ENCODE data around the gene GAL3ST1. TPM values are rescaled to one million over a fixed set of nuclear protein-coding genes. Genes with fewer than 3 reads are reported as not detected.
A peak's percentile ranks its signal among the peaks of the same experiment; 100 is the strongest.
"Not testable (repeated sequence)": the region's sequence is repeated elsewhere in the genome, so short reads cannot be mapped to it uniquely, and the experiment has no call there.

Gene GAL3ST1
- total RNA-seq, 1 donor from 2014 or later: 4.3 TPM

- Mint-ChIP-seq H3K27ac (peak within 1 kb of the TSS; percentile 65), H3K36me3 (no peaks in the 10 kb centered on the region), H3K27me3 (ENCODE audit: insufficient read depth, low read depth) (peaks cover 4% of the 10 kb centered on the region), H3K4me3 (peak within 1 kb of the TSS; percentile 48), H3K4me1 (peaks cover 23% of the 10 kb centered on the region), H3K9me3 (no peaks in the 10 kb centered on the region)
- TF ChIP-seq EZH2phosphoT487 (IDR thresholded peaks at IDR 0.05): no peak
- TF ChIP-seq CTCF (IDR thresholded peaks at IDR 0.05): no peak
- no peak for TF ChIP-seq EZH2 (IDR thresholded peaks at IDR 0.05)
- Histone ChIP-seq H3K27ac (no peak within 1 kb of the TSS), H3K4me3 (no peak within 1 kb of the TSS), H3K9me3 (ENCODE audit: low read depth) (no peaks in the 10 kb centered on the region), H3K79me2 (ENCODE audit: low read depth) (no peaks in the 10 kb centered on the region), H3K4me1 (peaks cover 5% of the 10 kb centered on the region), H2AFZ (replicated peaks) (no peak within 1 kb of the TSS), H4K20me1 (ENCODE audit: low read depth) (no peaks in the 10 kb centered on the region), H3K36me3 (no peaks in the 10 kb centered on the region), H3K27me3 (peaks cover 19% of the 10 kb centered on the region), H3F3A (ENCODE audit: low read depth) (peaks cover 7% of the 10 kb centered on the region), H3K9ac (no peak within 1 kb of the TSS), H3K4me2 (no peak within 1 kb of the TSS)
- DNase-seq (ENCODE audit: low spot score): no peak
Measured at GRCh38 chr22:30546616-30547015, 27.8 kb downstream of the GAL3ST1 start, which contains the start of gene SEC14L6. Gene SEC14L6 (minus strand): TSS chr22:30546741. CDS start chr22:30546682, 59 bp downstream.

DNA sequence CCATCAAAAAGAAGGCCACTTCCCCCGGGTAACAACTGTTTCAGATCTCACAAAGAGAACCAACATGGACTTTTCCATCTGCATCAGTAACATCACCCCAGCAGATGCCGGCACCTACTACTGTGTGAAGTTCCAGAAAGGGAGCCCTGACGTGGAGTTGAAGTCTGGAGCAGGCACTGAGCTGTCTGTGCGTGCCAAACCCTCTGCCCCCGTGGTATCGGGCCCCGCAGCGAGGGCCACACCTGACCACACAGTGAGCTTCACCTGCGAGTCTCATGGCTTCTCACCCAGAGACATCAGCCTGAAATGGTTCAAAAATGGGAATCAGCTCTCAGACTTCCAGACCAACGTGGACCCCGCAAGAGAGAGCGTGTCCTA, 31.7 kb downstream of the GAL3ST1 start:
- TF ChIP-seq EZH2phosphoT487 (IDR thresholded peaks at IDR 0.05) (no peak), CTCF (IDR thresholded peaks at IDR 0.05) (no peak), EZH2 (IDR thresholded peaks at IDR 0.05) (no peak)
- H3K4me3 ChIP-seq: peak overlapping the region; percentile 58
- peaks cover 25% of the 10 kb centered on the region for H3K4me1 Mint-ChIP-seq
- no peaks in the 10 kb centered on the region for H3K9me3 Mint-ChIP-seq
- no peak for DNase-seq (ENCODE audit: low spot score)
- H3K4me3 Mint-ChIP-seq: peak overlapping the region; percentile 80
- peaks cover 7% of the 10 kb centered on the region for H3K27me3 Mint-ChIP-seq (ENCODE audit: insufficient read depth, low read depth)
- H3K27ac Mint-ChIP-seq: peak overlapping the region; percentile 90
- H2AFZ ChIP-seq (replicated peaks): peak overlapping the region; percentile 91
- peak overlapping the region; percentile 82 for H3K4me2 ChIP-seq
- H3K79me2 ChIP-seq (ENCODE audit: low read depth): no peaks in the 10 kb centered on the region
- no peak overlapping the region for H3K27ac ChIP-seq
- H3K9me3 ChIP-seq (ENCODE audit: low read depth): no peaks in the 10 kb centered on the region
- no peak overlapping the region for H3K9ac ChIP-seq
- H3K4me1 ChIP-seq: peaks cover 5% of the 10 kb centered on the region
- H4K20me1 ChIP-seq (ENCODE audit: low read depth): no peaks in the 10 kb centered on the region
- peaks cover 25% of the 10 kb centered on the region for H3K27me3 ChIP-seq
- peaks cover 8% of the 10 kb centered on the region for H3F3A ChIP-seq (ENCODE audit: low read depth)
- no peaks in the 10 kb centered on the region for H3K36me3 ChIP-seq
- H3K36me3 Mint-ChIP-seq: no peaks in the 10 kb centered on the region

- H3K36me3 ChIP-seq: no peaks in the 10 kb centered on the region
- peaks cover 25% of the 10 kb centered on the region for H3K27me3 ChIP-seq
- Mint-ChIP-seq H3K27ac (peak overlapping the region; percentile 90), H3K4me3 (peak overlapping the region; percentile 85), H3K4me1 (peaks cover 20% of the 10 kb centered on the region), H3K36me3 (no peaks in the 10 kb centered on the region), H3K9me3 (no peaks in the 10 kb centered on the region), H3K27me3 (ENCODE audit: insufficient read depth, low read depth) (peaks cover 8% of the 10 kb centered on the region)
- H3K4me2 ChIP-seq: peak overlapping the region; percentile 82
- TF ChIP-seq EZH2phosphoT487 (IDR thresholded peaks at IDR 0.05): no peak
- peak; percentile 15 for TF ChIP-seq CTCF (IDR thresholded peaks at IDR 0.05)
- TF ChIP-seq EZH2 (IDR thresholded peaks at IDR 0.05): peak; percentile 42
- DNase-seq (ENCODE audit: low spot score): peak; percentile 73
- no peaks in the 10 kb centered on the region for H4K20me1 ChIP-seq (ENCODE audit: low read depth)
- no peaks in the 10 kb centered on the region for H3K79me2 ChIP-seq (ENCODE audit: low read depth)
- H3K4me1 ChIP-seq: peaks cover 5% of the 10 kb centered on the region
- H3K9me3 ChIP-seq (ENCODE audit: low read depth): no peaks in the 10 kb centered on the region
- no peak overlapping the region for H3K27ac ChIP-seq
- H3F3A ChIP-seq (ENCODE audit: low read depth): peaks cover 8% of the 10 kb centered on the region
- peak overlapping the region; percentile 58 for H3K4me3 ChIP-seq
- peak overlapping the region; percentile 91 for H2AFZ ChIP-seq (replicated peaks)
- no peak overlapping the region for H3K9ac ChIP-seq
Measured at GRCh38 chr22:30541961-30542810, 32.3 kb downstream of the GAL3ST1 start.

DNA sequence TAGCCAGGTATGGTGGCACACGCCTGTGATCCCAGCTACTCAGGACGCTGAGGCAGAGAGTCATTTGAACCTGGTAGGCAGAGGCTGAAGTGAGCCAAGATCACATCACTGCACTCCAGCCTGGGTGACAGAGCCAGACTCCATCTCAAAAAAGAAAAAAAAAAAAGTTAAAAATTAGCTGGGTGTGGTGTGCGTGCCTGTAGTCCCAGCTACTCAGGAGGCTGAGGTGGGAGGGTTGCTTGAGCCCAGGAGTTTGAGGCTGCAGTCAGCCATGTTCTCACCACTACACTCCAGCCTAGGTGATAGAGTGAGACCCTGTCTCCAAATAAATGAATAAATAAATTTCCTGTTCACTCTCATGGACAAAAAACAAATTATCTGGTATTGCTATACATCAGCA, 33.0 kb downstream of the GAL3ST1 start:
- H3K9me3 ChIP-seq (ENCODE audit: low read depth); H3K36me3 ChIP-seq; H3K9me3 Mint-ChIP-seq; DNase-seq (ENCODE audit: low spot score); H3K27ac ChIP-seq; H4K20me1 ChIP-seq (ENCODE audit: low read depth); H3K4me1 ChIP-seq; H3K9ac ChIP-seq; H3K79me2 ChIP-seq (ENCODE audit: low read depth); H3K36me3 Mint-ChIP-seq; H3F3A ChIP-seq (ENCODE audit: low read depth): not testable (repeated sequence)
- Histone ChIP-seq H3K4me2 (peak overlapping the region; percentile 82), H2AFZ (replicated peaks) (peak overlapping the region; percentile 91), H3K27me3 (peaks cover 25% of the 10 kb centered on the region), H3K4me3 (peak overlapping the region; percentile 58)
- H3K27ac Mint-ChIP-seq: peak overlapping the region; percentile 78
- H3K4me3 Mint-ChIP-seq: peak overlapping the region; percentile 85
- H3K27me3 Mint-ChIP-seq (ENCODE audit: insufficient read depth, low read depth): peaks cover 10% of the 10 kb centered on the region
- H3K4me1 Mint-ChIP-seq: peaks cover 16% of the 10 kb centered on the region

All from neural progenitor cell (in vitro differentiated cells).